Uterus (tissue), 2 donors: ENCODE results near the gene EPHA10.

Source experiments
- CTCF ChIP-seq, 4 experiments: fragments of 200-600 bp in 2 of 4; fragments of 450-650 bp in 2 of 4; sonication (generic) in 2 of 4; IDR thresholded peaks; one replicate each; pipeline ENCODE4 v1.5.1; 2016 to 2019; ENCODE audit warnings: antibody characterized with exemption in 4 of 4, mild to moderate bottlenecking in 2 of 4, moderate library complexity in 1 of 4
- POLR2A ChIP-seq, 2 donors: fragments of 450-650 bp; IDR thresholded peaks; one replicate each; pipeline ENCODE4 v1.6.1; 2016; ENCODE audit warnings: antibody characterized with exemption in 2 of 2, mild to moderate bottlenecking in 1 of 2, moderate library complexity in 1 of 2

GRCh38 chr1:37723390-37724078 is 41.4 kb downstream of the EPHA10 start:
- TF ChIP-seq CTCF (IDR thresholded peaks at IDR 0.05), result no peak
- no peak for TF ChIP-seq POLR2A (IDR thresholded peaks at IDR 0.05)
